GM13977 (cell line): ENCODE measurements around the gene UGGT2.
A peak's percentile ranks its signal among the peaks of the same experiment; 100 is the strongest.

Source experiments
- DNase-seq: peaks from one replicate; pipeline ENCODE4 v3.0.0; 2012; ENCODE audit warnings: low spot score
- in situ Hi-C: fragments of 300-500 bp; cut with MboI; formaldehyde crosslinking; loops from one replicate; pipeline ENCODE4 v1.12.0; 2022; ENCODE audit warnings: low sequenced_read_pairs, low pct_unique_long_range_greater_than_20kb, mixed read lengths, inconsistent platforms; ENCODE audit not compliant: unreplicated experiment
- TF ChIP-seq, protein P1 (sequence below): IDR thresholded peaks from 2 replicates; pipeline ENCODE4 v1.5.1; 2012; ENCODE audit warnings: mild to moderate bottlenecking, control low read depth; ENCODE audit not compliant: insufficient read depth; ENCODE audit errors: extremely low read depth, missing control alignments

The UGGT2 gene

DNA sequence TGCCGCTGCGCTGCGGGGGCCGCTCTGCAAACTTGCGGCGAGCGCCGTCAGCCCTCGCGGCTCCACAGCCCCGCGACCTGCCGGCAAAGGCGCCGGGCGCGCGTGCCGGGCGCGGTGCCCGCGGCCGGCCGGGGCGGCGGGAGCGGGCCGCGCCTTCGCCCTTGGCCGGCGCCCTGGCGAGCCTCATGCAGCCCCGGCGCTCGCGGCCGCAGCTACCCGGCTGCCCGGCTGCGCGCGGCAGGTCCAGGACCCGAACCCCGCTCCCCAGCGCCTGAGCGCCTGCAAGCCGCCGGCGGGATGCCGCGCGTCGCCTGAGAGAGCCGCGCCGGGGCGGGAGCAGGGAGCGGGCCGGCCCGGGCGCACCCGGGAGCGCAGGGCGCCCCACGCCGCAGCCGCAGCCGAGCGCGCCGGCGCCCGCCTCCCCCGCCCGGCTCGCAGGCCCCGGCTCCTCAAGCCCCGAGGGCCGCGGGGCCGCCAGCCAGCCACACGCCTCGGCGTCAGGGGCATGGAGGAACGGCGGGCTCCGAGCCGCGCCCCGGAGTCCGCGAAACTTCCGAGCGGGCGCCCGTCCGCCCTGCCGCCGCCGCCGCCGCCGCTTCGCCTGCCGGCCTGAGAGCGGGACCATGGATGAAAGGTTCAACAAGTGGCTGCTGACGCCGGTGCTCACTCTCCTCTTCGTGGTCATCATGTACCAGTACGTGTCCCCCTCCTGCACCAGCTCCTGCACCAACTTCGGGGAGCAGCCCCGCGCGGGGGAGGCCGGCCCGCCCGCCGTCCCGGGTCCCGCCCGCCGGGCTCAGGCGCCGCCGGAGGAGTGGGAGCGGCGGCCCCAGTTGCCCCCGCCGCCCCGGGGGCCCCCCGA lies 37.3 kb upstream of the UGGT2 start:
- in situ Hi-C loops = no loop called here
- DNase-seq = peak; percentile 62

DNA sequence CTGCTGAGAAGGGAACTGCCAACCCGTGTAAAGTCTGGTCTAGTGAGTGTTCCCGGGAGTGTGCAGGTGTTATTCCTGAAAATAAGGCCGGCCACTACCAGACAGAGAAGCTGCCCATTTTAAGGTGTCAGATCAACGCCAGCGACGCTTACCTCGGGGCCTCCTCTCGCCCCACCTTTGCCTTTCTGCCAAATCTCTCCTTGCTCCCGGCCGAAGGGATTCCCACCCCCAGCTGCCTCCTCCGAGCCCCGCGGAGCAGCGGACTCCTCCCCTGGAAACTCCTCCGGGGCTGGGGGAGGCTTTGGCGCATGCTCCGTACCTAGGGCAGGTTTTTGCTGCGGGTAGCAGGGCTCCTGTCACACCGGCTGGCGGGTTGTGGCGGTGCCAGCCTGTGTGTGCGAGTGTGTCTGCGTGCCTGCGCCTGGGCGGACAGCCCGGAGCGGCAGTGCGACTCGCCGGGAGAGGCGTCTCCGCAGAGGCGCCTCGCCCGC lies 36.6 kb upstream of the UGGT2 start, which contains the start of gene HS6ST3:
HS6ST3 (plus strand) TSS at position 359 of the 491 bp plus-strand sequence.
- DNase-seq = peak; percentile 49
- TF ChIP-seq, protein P1, sequence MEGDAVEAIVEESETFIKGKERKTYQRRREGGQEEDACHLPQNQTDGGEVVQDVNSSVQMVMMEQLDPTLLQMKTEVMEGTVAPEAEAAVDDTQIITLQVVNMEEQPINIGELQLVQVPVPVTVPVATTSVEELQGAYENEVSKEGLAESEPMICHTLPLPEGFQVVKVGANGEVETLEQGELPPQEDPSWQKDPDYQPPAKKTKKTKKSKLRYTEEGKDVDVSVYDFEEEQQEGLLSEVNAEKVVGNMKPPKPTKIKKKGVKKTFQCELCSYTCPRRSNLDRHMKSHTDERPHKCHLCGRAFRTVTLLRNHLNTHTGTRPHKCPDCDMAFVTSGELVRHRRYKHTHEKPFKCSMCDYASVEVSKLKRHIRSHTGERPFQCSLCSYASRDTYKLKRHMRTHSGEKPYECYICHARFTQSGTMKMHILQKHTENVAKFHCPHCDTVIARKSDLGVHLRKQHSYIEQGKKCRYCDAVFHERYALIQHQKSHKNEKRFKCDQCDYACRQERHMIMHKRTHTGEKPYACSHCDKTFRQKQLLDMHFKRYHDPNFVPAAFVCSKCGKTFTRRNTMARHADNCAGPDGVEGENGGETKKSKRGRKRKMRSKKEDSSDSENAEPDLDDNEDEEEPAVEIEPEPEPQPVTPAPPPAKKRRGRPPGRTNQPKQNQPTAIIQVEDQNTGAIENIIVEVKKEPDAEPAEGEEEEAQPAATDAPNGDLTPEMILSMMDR = no peak
- in situ Hi-C loops = no loop called here

More for the DNA sequence above, 37.3 kb upstream of the UGGT2 start:
- TF ChIP-seq, protein P1 = no peak

DNA sequence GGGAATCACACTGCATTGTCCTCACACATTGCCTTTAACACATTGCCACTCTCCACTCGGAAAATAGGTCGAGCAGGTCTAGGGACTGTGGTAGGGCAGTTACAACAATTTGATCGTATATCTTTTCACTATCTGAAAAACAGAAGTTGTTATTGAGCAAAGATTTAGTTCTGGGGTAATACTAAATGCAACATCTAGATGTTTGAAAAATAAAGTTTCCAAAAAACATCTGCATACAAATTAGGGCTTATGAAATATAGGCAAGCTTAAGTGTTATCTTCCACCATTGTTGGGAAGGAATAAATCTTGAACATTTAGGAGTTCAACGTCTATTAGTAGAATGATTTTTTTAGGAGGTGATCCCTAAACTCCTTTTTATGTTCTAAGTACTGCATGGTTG lies 35.9 kb upstream of the UGGT2 start:
- TF ChIP-seq, protein P1 = no peak
- in situ Hi-C loops = no loop called here
- no peak for DNase-seq

DNA sequence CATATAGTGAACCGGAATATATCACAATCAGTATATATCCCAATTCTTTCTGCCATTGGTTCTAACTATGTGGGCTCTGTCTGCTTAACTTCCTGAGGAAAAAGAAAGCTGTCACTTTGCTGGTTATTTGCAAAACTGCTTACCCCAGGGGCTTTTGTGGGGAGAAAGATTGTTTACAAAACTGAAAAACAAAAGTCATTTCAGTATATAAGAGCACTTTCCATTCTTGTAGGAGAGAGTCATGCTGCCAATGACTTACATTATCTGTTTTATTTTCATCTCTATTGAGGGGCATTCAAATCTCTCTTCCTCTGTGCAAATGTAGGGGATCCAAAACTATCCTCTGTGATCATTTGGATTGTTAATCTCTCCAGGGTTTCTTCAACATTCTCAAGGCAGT lies 33.5 kb upstream of the UGGT2 start:
- in situ Hi-C loops = no loop called here
- TF ChIP-seq, protein P1 = no peak
- no peak for DNase-seq

DNA sequence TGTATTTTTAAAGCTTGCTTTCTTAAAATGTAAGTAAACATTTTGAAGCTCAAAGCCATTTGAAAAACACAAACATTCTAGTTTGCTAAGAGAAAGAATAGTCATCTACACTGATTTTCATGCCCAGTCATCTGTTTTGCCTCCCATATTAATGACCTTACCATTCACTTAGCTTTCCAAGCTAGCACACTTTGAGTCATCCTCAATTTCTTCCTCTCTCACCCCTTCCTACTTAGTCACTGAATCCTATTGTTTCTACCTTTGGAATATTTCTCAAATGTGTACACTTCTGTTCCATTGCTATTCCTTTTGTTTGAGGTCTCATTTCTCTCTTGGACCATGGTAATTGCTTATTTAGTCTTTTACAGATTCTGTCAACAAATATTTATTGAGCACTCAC lies 29.4 kb upstream of the UGGT2 start:
- in situ Hi-C loops = no loop called here
- TF ChIP-seq, protein P1 = no peak
- no peak for DNase-seq

DNA sequence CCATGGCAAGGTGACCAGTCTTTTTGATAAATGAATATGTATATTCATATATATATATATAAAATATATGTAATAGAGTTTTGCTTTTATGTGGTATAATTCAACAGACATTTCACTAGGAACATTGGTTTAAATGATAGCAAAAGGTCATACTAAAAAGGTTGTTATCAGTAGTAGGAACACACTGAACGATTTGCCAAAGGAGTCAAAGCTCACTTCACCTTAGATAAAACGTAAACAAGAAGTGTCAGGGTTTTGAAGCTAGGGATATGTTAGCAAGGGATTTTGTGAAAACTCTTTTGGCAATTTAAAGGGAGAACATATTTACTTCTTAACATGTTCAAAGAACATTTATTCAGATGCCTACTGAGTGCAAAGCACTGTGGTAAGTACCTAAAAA lies 28.7 kb upstream of the UGGT2 start:
- in situ Hi-C loops = no loop called here
- no peak for DNase-seq
- TF ChIP-seq, protein P1 = no peak
